Fibroblast of peridontal ligament (primary cell): ENCODE data around the gene ATP13A2.

Experiments
- DNase-seq: peaks from one replicate; pipeline ENCODE4 v3.0.0-alpha.2; 2010; ENCODE audit errors: extremely low read depth

ATP13A2 gene

GRCh38 chr1:17004466-17005364 is 7.0 kb downstream of the ATP13A2 start:
- DNase-seq, result no peak

GRCh38 chr1:17002524-17002902 is 9.2 kb downstream of the ATP13A2 start:
- no peak for DNase-seq

- no peak for DNase-seq
Measured at GRCh38 chr1:17001760-17002523, 9.8 kb downstream of the ATP13A2 start.

GRCh38 chr1:16999863-17000262 is 11.9 kb downstream of the ATP13A2 start:
- DNase-seq, result no peak

- DNase-seq, result no peak
Measured at GRCh38 chr1:16998589-16998988, 13.1 kb downstream of the ATP13A2 start.

- no peak for DNase-seq
Measured at GRCh38 chr1:16996845-16997244, 14.9 kb downstream of the ATP13A2 start.

- DNase-seq, result no peak
Measured at GRCh38 chr1:16993521-16994038, 18.1 kb downstream of the ATP13A2 start.

- DNase-seq, result no peak
Measured at GRCh38 chr1:16992675-16993074, 19.1 kb downstream of the ATP13A2 start.

- DNase-seq, result no peak
Measured at GRCh38 chr1:16992102-16992501, 19.6 kb downstream of the ATP13A2 start.

GRCh38 chr1:16991571-16991970 is 20.2 kb downstream of the ATP13A2 start:
- no peak for DNase-seq

- DNase-seq, result no peak
Measured at GRCh38 chr1:16989676-16990391, 21.9 kb downstream of the ATP13A2 start.

- DNase-seq, result no peak
Measured at GRCh38 chr1:16988210-16988609, 23.5 kb downstream of the ATP13A2 start.

- DNase-seq, result no peak
Measured at GRCh38 chr1:16986962-16987361, 24.8 kb downstream of the ATP13A2 start.

GRCh38 chr1:16986560-16986959 is 25.2 kb downstream of the ATP13A2 start:
- DNase-seq, result no peak

GRCh38 chr1:16986113-16986512 is 25.6 kb downstream of the ATP13A2 start:
- DNase-seq, result no peak

GRCh38 chr1:16984717-16985116 is 27.0 kb downstream of the ATP13A2 start:
- peak; percentile 86 for DNase-seq

GRCh38 chr1:16983649-16984048 is 28.1 kb downstream of the ATP13A2 start:
- DNase-seq, result no peak

GRCh38 chr1:16982902-16983301 is 28.8 kb downstream of the ATP13A2 start:
- no peak for DNase-seq

- DNase-seq, result peak; percentile 83
Measured at GRCh38 chr1:16981269-16981849, 30.4 kb downstream of the ATP13A2 start.

GRCh38 chr1:16980473-16981268 is 31.1 kb downstream of the ATP13A2 start, which contains the start of gene MFAP2:
Gene MFAP2 (minus strand): TSS chr1:16980620. CDS start chr1:16978273, 2,347 bp downstream.
- DNase-seq, result no peak
